SU-DHL-6 (cell line): Measurements from ENCODE around the gene ANHX.

ENCODE experiments used
- EZH2phosphoT487 ChIP-seq: fragments of 200-600 bp; sonication (generic), shearing (Covaris generic); conservative IDR thresholded peaks from 2 replicates; pipeline ENCODE4 v1.6.1; 2018; ENCODE audit warnings: mild to moderate bottlenecking, antibody characterized with exemption, low read length, moderate library complexity, mixed read lengths
- TF ChIP-seq, protein P1 (sequence below): fragments of 200-600 bp; sonication (generic); IDR thresholded peaks from one replicate; pipeline ENCODE4 v1.5.1; 2017; ENCODE audit warnings: antibody characterized with exemption, mild to moderate bottlenecking, low read length, moderate library complexity; ENCODE audit not compliant: insufficient read depth, poor library complexity, severe bottlenecking

DNA sequence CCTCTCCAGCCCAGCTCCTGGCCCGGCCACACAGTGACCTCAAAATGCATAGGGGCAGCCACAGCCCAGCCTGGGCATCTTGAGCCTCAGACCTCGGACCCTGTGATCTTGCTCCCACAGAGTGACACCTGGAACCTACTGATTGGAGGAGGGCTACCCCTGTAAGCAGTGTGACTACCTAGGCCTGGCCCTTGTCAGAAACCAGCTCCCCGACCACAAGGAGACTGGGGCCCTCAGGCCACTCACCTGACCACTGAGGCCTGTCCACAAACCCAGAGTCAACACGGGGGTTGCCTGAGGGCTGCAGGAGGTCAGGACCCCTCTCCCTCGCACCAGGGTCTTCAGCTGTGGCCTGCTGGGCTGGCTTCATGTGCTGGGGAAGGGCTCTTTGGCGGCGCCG is 9.0 kb downstream of the ANHX start:
- TF ChIP-seq, protein P1, sequence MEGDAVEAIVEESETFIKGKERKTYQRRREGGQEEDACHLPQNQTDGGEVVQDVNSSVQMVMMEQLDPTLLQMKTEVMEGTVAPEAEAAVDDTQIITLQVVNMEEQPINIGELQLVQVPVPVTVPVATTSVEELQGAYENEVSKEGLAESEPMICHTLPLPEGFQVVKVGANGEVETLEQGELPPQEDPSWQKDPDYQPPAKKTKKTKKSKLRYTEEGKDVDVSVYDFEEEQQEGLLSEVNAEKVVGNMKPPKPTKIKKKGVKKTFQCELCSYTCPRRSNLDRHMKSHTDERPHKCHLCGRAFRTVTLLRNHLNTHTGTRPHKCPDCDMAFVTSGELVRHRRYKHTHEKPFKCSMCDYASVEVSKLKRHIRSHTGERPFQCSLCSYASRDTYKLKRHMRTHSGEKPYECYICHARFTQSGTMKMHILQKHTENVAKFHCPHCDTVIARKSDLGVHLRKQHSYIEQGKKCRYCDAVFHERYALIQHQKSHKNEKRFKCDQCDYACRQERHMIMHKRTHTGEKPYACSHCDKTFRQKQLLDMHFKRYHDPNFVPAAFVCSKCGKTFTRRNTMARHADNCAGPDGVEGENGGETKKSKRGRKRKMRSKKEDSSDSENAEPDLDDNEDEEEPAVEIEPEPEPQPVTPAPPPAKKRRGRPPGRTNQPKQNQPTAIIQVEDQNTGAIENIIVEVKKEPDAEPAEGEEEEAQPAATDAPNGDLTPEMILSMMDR, result no peak
- TF ChIP-seq EZH2phosphoT487, result no peak
